K562 (cell line): ENCODE results near the gene FES. TPM values are rescaled to one million over a fixed set of nuclear protein-coding genes. Genes with fewer than 3 reads are reported as not detected.

Experiments used
- CC2D1A ChIP-seq: fragments of 450-650 bp; IDR thresholded peaks from 2 replicates; pipeline ENCODE4 v1.6.1; 2017; ENCODE audit warnings: mild to moderate bottlenecking
- CHD1 ChIP-seq: fragments of 200-600 bp; sonication (generic); IDR thresholded peaks from one replicate; pipeline ENCODE4 v1.6.1; 2012; ENCODE audit warnings: mild to moderate bottlenecking, moderate library complexity, low read length, inconsistent platforms
- CLOCK ChIP-seq: fragments of 250-450 bp; sonication (Bioruptor Pico); IDR thresholded peaks from 2 replicates; pipeline ENCODE4 v1.4.0; 2020; ENCODE audit warnings: mild to moderate bottlenecking, moderate library complexity, borderline replicate concordance
- CSDE1 ChIP-seq, 2 experiments: fragments of 450-650 bp; IDR thresholded peaks; 2 replicates each; pipeline ENCODE4 v1.6.1; 2016; ENCODE audit warnings: mild to moderate bottlenecking in 1 of 2
- GABPB1 ChIP-seq: sonication (generic); formaldehyde crosslinking; IDR thresholded peaks from 2 replicates; pipeline ENCODE4 v1.8.0; 2022; ENCODE audit warnings: mild to moderate bottlenecking, missing genetic modification reagents
- HDAC1 ChIP-seq, 2 experiments: fragments of 450-650 bp; IDR thresholded peaks; 2 replicates each; pipeline ENCODE4 v1.6.1; 2016 to 2017; ENCODE audit warnings: inconsistent platforms in 1 of 2, mild to moderate bottlenecking in 1 of 2, moderate library complexity in 1 of 2
- HEY1 ChIP-seq: fragments of 250-450 bp; sonication (Bioruptor Pico); IDR thresholded peaks from 2 replicates; pipeline ENCODE4 v1.5.0; 2020; ENCODE audit warnings: mild to moderate bottlenecking, moderate library complexity, borderline replicate concordance
- IRF9 ChIP-seq: fragments of 450-650 bp; IDR thresholded peaks from 2 replicates; pipeline ENCODE4 v1.6.1; 2016; ENCODE audit warnings: missing biosample characterization, missing genetic modification characterization
- LARP7 ChIP-seq: fragments of 450-650 bp; IDR thresholded peaks from 2 replicates; pipeline ENCODE4 v1.6.1; 2016
- MEIS2 ChIP-seq: fragments of 450-650 bp; IDR thresholded peaks from 2 replicates; pipeline ENCODE4 v1.6.1; 2014; ENCODE audit warnings: mild to moderate bottlenecking; ENCODE audit not compliant: partially characterized antibody
- MITF ChIP-seq: IDR thresholded peaks from 2 replicates; pipeline ENCODE4 v1.6.1; 2014; ENCODE audit warnings: antibody characterized with exemption
- NFE2 ChIP-seq: IDR thresholded peaks from 2 replicates; pipeline ENCODE4 v1.6.1; 2014; ENCODE audit warnings: antibody characterized with exemption, low read depth
- NR2F6 ChIP-seq: fragments of 450-650 bp; formaldehyde crosslinking; IDR thresholded peaks from 2 replicates; pipeline ENCODE4 v1.4.0; 2020; ENCODE audit warnings: mild to moderate bottlenecking
- RCOR1 ChIP-seq, 2 experiments: IDR thresholded peaks; 2 replicates each; pipeline ENCODE4 v1.6.1; 2012; ENCODE audit warnings: low read depth in 2 of 2, low read length in 2 of 2, borderline replicate concordance in 1 of 2, improper control_type of control experiment in 1 of 2
- RFX1 ChIP-seq: fragments of 450-650 bp; IDR thresholded peaks from 2 replicates; pipeline ENCODE4 v1.6.1; 2016; ENCODE audit warnings: mild to moderate bottlenecking, moderate library complexity
- SLC30A9 ChIP-seq: fragments of 250-450 bp; sonication (Bioruptor Pico); IDR thresholded peaks from 2 replicates; pipeline ENCODE4 v1.8.0; 2022; ENCODE audit warnings: mild to moderate bottlenecking, moderate library complexity
- SOX6 ChIP-seq: fragments of 450-650 bp; IDR thresholded peaks from 2 replicates; pipeline ENCODE4 v1.6.1; 2014; ENCODE audit warnings: mild to moderate bottlenecking
- SRSF7 ChIP-seq: fragments of 200-400 bp; formaldehyde crosslinking; optimal IDR thresholded peaks from 2 replicates; pipeline ENCODE3; 2017; ENCODE audit warnings: mild to moderate bottlenecking, low read depth, low read length
- TRIM24 ChIP-seq, 2 experiments: fragments of 450-650 bp; IDR thresholded peaks; 2 replicates each; pipeline ENCODE4 v1.6.1; 2016
- YY1 ChIP-seq, 3 experiments: IDR thresholded peaks; 2 replicates each; pipeline ENCODE4 v1.6.1; 2011; ENCODE audit warnings: low read length in 2 of 3, mild to moderate bottlenecking in 2 of 3, moderate library complexity in 2 of 3, borderline replicate concordance in 1 of 3, control low read depth in 1 of 3, low read depth in 1 of 3; ENCODE audit not compliant: insufficient read depth in 3 of 3, insufficient replicate concordance in 2 of 3, control insufficient read depth in 1 of 3, insufficient read length in 1 of 3; ENCODE audit errors: extremely low read depth in 1 of 3
- ZBTB43 ChIP-seq: sonication (generic); formaldehyde crosslinking; IDR thresholded peaks from 2 replicates; pipeline ENCODE4 v1.8.0; 2023; ENCODE audit warnings: mild to moderate bottlenecking, missing genetic modification reagents
- ZNF274 ChIP-seq: IDR thresholded peaks from 2 replicates; pipeline ENCODE4 v1.6.1; 2011; ENCODE audit warnings: low read depth, mild to moderate bottlenecking, low read length, moderate library complexity, borderline replicate concordance
- ZNF354B ChIP-seq: fragments of 250-450 bp; sonication (Bioruptor Pico); IDR thresholded peaks from 2 replicates; pipeline ENCODE4 v1.4.0; 2020
- ZNF76 ChIP-seq: fragments of 250-450 bp; sonication (Bioruptor Pico); IDR thresholded peaks from 2 replicates; pipeline ENCODE4 v1.4.0; 2020; ENCODE audit warnings: mild to moderate bottlenecking, moderate library complexity, borderline replicate concordance
- polyA plus RNA-seq, 8 experiments: library from polyadenylated mRNA; depleted of rRNA in 4 of 8; stranded (reverse) in 5 of 8; unstranded in 3 of 8; fragments of >200 nt; fragmentation: Nextera tagmentation in 2 of 8; fragmentation: Illumina TruSeq in 1 of 8; extraction: Ambion mirVana in 2 of 8; extraction: Trizol in 1 of 8; gene quantifications; 2 replicates each; pipeline versions ENCODE4 v1.2.1 to v1.2.3, GENCODE V29; 2011 to 2014; ENCODE audit warnings: inconsistent platforms in 1 of 8, missing spikeins in 1 of 8
- total RNA-seq, 7 experiments: library from RNA; depleted of rRNA in 6 of 7; stranded (reverse); fragments of >200 nt in 6 of 7; fragmentation: Illumina TruSeq in 2 of 7; extraction: Trizol in 2 of 7; gene quantifications; 2 replicates each; pipeline versions ENCODE4 v1.2.1 to v1.2.3, GENCODE V29; 2011 to 2021; ENCODE audit warnings: low replicate concordance in 1 of 7

Gene FES
- total and polyA plus RNA-seq, 9 of the 15 experiments (the other 6 are each of a cell fraction or from before 2014, with no cell fraction given), result 0.38 to 2.6 (median 0.82) TPM

GRCh38 chr15:90895571-90896117 is 11.3 kb downstream of the FES start (continued):
- no peak for TF ChIP-seq IRF9 (tag)
- TF ChIP-seq SRSF7, result no peak
- no peak for TF ChIP-seq ZNF76 (CRISPR knock-in tag)
- TF ChIP-seq HDAC1 (IDR thresholded peaks at IDR 0.05), result peak in 1 of 2 experiments; percentile 58; a peak in 1 of 4 replicates
- TF ChIP-seq TRIM24 (IDR thresholded peaks at IDR 0.05), result peak in 1 of 2 experiments; percentile 65; a peak in 2 of 4 replicates
- TF ChIP-seq HEY1 (CRISPR knock-in tag), result no peak
- TF ChIP-seq MEIS2, result peak; percentile 100
- TF ChIP-seq ZBTB43, result no peak
- TF ChIP-seq LARP7, result 0 out of 2 replicates have a peak, but pooled peaks have one; percentile 38
- TF ChIP-seq CHD1, result no peak
- no peak for TF ChIP-seq ZNF354B (CRISPR knock-in tag)
- peak; percentile 24; the same call in 1 of the 2 replicates for TF ChIP-seq NFE2
- TF ChIP-seq NR2F6 (CRISPR knock-in tag), result no peak
- TF ChIP-seq CSDE1 (IDR thresholded peaks at IDR 0.05), result no peak
- TF ChIP-seq CC2D1A, result peak; percentile 33; the same call in 1 of the 2 replicates
- TF ChIP-seq RFX1, result no peak
- TF ChIP-seq SLC30A9 (CRISPR knock-in tag), result no peak
- TF ChIP-seq MITF, result no peak
- no peak for TF ChIP-seq ZNF274
- TF ChIP-seq SOX6, result peak; percentile 51; the same call in 1 of the 2 replicates
- TF ChIP-seq GABPB1, result no peak
- TF ChIP-seq CLOCK (CRISPR knock-in tag), result no peak
- TF ChIP-seq YY1 (IDR thresholded peaks at IDR 0.05; ENCODE audit: borderline replicate concordance in 1 of 3, control insufficient read depth in 1 of 3, extremely low read depth in 1 of 3, insufficient read depth in 3 of 3, insufficient read length in 1 of 3, insufficient replicate concordance in 2 of 3, low read depth in 1 of 3, low read length in 2 of 3), result peak in 1 of 3 experiments; percentile 11
- peak; percentile 50 to 73; a peak in 3 of 4 replicates for TF ChIP-seq RCOR1 (IDR thresholded peaks at IDR 0.05; ENCODE audit: borderline replicate concordance in 1 of 2, low read depth in 2 of 2, low read length in 2 of 2)
